Measurements from ENCODE around the gene TMEM150C. TPM values are rescaled to one million over a fixed set of nuclear protein-coding genes. Genes with fewer than 3 reads are reported as not detected.

TMEM150C gene
- total and polyA plus RNA-seq, 9 donors = 13.5 to 48.8 (median 31.4) TPM

GRCh38 chr4:82508011-82508410 is 53.8 kb downstream of the TMEM150C start:
- Histone ChIP-seq H3K27ac (no peak overlapping the region), H3K36me3 (no peaks in the 10 kb centered on the region), H3K27me3 (no peaks in the 10 kb centered on the region), H3K4me1 (ENCODE audit: insufficient read depth) (no peaks in the 10 kb centered on the region), H3K4me3 (no peak overlapping the region), H3K9me3 (no peaks in the 10 kb centered on the region)
- DNase-seq = no peak
- intact Hi-C loops (cut with DNase I) = no loop called here
- TF ChIP-seq POLR2A (IDR thresholded peaks at IDR 0.05) (no peak), CTCF (IDR thresholded peaks at IDR 0.05) (no peak), EP300 (IDR thresholded peaks at IDR 0.05) (no peak)

DNA sequence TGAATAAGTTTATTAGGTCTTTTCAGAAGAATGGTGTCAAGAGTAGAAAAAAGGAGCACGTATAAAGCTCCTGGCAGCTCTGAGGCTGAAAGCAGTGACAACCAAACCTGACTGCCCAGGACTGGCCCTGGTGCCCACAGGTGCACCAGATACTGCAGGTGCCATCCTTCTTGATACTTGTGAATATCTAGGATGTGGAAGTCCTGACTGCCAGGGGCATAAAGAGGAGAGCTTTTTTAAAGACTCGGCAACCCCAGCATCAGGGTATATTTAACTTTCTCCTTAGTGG is 60.7 kb downstream of the TMEM150C start:
- Histone ChIP-seq H3K27ac (no peak overlapping the region), H3K4me1 (ENCODE audit: insufficient read depth) (no peaks in the 10 kb centered on the region), H3K4me3 (no peak overlapping the region), H3K36me3 (no peaks in the 10 kb centered on the region), H3K27me3 (no peaks in the 10 kb centered on the region), H3K9me3 (no peaks in the 10 kb centered on the region)
- no peak for DNase-seq
- 90 to 92% (median 90%) methylated on average over 2 of the region's 2 CpGs for WGBS, 3 donors
- intact Hi-C loops (cut with DNase I) = no loop called here
- no peak for TF ChIP-seq POLR2A (IDR thresholded peaks at IDR 0.05)

DNA sequence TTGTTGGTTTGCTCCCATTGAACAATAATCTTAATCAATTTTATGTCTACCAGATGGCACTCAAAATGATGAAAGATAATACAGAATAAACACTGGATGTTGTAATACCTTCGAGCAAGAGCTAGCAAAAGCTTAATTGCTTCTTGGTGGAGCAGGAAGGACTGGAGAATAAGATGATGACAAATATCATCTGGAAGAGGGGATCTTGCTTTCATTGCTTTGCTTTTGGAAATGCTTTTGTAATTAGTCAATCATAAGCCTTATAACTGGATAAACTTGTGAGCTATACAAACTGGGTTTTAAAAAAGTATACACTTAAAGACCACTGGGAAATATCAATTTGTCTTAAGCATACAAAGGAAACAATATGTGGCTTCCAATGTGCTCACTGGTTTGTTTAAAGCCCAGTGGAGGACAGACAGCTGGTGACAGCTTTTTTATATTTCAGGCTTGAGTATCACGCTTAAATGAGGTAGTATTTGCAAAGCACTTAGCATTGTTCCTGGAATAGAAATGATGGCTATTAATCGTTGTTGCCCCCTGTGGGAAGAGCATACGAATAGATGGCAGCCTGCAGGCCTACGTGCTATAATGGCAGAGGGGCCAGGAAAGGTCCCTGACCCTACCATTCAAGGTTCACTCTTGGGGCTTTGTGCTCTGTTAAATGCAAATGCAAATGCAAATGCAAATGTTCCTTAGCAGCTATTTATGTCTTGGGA is 61.2 kb downstream of the TMEM150C start:
- no peaks in the 10 kb centered on the region for H3K36me3 ChIP-seq
- no peaks in the 10 kb centered on the region for H3K9me3 ChIP-seq
- WGBS, 3 donors = 69 to 73% (median 72%) methylated on average over 5 of the region's 5 CpGs
- no peak overlapping the region for H3K27ac ChIP-seq
- intact Hi-C loops (cut with DNase I) = no loop called here
- no peak for DNase-seq
- no peak overlapping the region for H3K4me3 ChIP-seq
- TF ChIP-seq EP300 (IDR thresholded peaks at IDR 0.05) (no peak), POLR2A (IDR thresholded peaks at IDR 0.05) (no peak), CTCF (IDR thresholded peaks at IDR 0.05) (no peak)
- no peaks in the 10 kb centered on the region for H3K27me3 ChIP-seq
- H3K4me1 ChIP-seq (ENCODE audit: insufficient read depth) = no peaks in the 10 kb centered on the region

DNA sequence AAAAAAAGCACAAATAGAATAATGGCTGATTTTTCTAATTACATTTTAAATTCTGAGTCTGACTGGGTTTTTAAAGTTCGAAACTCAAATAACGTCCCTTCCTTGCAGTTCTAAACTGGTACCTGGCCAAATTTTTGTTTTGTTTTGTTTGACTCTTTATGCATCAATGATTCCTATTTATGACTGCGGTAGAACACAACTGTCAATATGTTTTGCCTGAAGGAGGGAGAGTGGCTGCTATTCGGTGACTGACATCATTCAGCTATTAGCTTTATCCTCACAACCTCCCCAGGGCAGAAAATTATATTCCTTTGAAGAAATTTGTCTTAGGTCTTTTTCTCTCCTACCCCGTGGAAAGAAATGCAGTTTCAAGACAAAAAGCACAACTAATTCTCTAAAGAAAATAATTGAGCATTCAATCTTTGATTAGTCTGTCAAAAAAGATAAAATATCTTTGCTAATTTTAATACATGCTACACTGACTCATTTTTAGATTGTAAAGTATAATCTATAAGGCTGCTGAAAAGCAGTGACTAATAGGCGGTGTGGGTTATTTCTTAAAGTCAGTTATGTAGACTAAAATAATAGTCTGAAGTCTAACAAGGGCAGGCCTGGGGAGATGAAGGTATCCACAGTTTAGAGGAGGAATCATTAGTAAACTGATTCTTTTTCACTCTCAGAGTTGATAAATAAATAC is 61.9 kb downstream of the TMEM150C start:
- no peaks in the 10 kb centered on the region for H3K9me3 ChIP-seq
- H3K36me3 ChIP-seq = no peaks in the 10 kb centered on the region
- no peaks in the 10 kb centered on the region for H3K27me3 ChIP-seq
- no peak overlapping the region for H3K4me3 ChIP-seq
- no peak for DNase-seq
- no peak overlapping the region for H3K27ac ChIP-seq
- TF ChIP-seq CTCF (IDR thresholded peaks at IDR 0.05) = no peak
- no peak for TF ChIP-seq POLR2A (IDR thresholded peaks at IDR 0.05)
- TF ChIP-seq EP300 (IDR thresholded peaks at IDR 0.05) = no peak
- H3K4me1 ChIP-seq (ENCODE audit: insufficient read depth) = no peaks in the 10 kb centered on the region
- intact Hi-C loops (cut with DNase I) = no loop called here
- 86 to 90% (median 88%) methylated on average over 6 of the region's 6 CpGs for WGBS, 3 donors

- no peaks in the 10 kb centered on the region for H3K4me1 ChIP-seq (ENCODE audit: insufficient read depth)
- WGBS, 3 donors = 34 to 42% (median 39%) methylated on average over 2 of the region's 2 CpGs
- intact Hi-C loops (cut with DNase I) = no loop called here
- H3K27me3 ChIP-seq = no peaks in the 10 kb centered on the region
- DNase-seq = no peak
- no peak overlapping the region for H3K4me3 ChIP-seq
- TF ChIP-seq CTCF (IDR thresholded peaks at IDR 0.05) (no peak), POLR2A (IDR thresholded peaks at IDR 0.05) (no peak), EP300 (IDR thresholded peaks at IDR 0.05) (no peak)
- no peaks in the 10 kb centered on the region for H3K36me3 ChIP-seq
- H3K9me3 ChIP-seq = no peaks in the 10 kb centered on the region
- H3K27ac ChIP-seq = no peak overlapping the region
Measured at GRCh38 chr4:82496349-82496748, 65.4 kb downstream of the TMEM150C start.
